HTR-8/SVneo (cell line): ENCODE results near the gene APBB1IP.
"Not testable (repeated sequence)": the region's sequence is repeated elsewhere in the genome, so short reads cannot be mapped to it uniquely, and the experiment has no call there.

ENCODE experiments used
- DNase-seq: peaks from one replicate; pipeline ENCODE4 v3.0.0; 2011; ENCODE audit warnings: low spot score, mixed read lengths; ENCODE audit not compliant: insufficient read length
- FAIRE-seq: peaks from 2 replicates; lab custom pipeline; 2011; peaks lifted over from hg19 to GRCh38; lab: Jason Lieb, UNC

Gene APBB1IP

GRCh38 chr10:26593896-26594295 lies 155.8 kb downstream of the APBB1IP start:
- FAIRE-seq, result no peak
- DNase-seq, result no peak

GRCh38 chr10:26603283-26603682 lies 165.1 kb downstream of the APBB1IP start:
- peak; percentile 31 for FAIRE-seq
- DNase-seq, result not testable (repeated sequence)

GRCh38 chr10:26604320-26605093 lies 166.4 kb downstream of the APBB1IP start:
- FAIRE-seq, result not testable (repeated sequence)

GRCh38 chr10:26606389-26606877 lies 168.3 kb downstream of the APBB1IP start:
- not testable (repeated sequence) for DNase-seq

More at GRCh38 chr10:26604320-26605093, 166.4 kb downstream of the APBB1IP start:
- DNase-seq, result not testable (repeated sequence)

GRCh38 chr10:26612151-26612915 lies 174.2 kb downstream of the APBB1IP start:
- FAIRE-seq, result no peak
- DNase-seq, result no peak

More at GRCh38 chr10:26606389-26606877, 168.3 kb downstream of the APBB1IP start:
- FAIRE-seq, result peak; percentile 97
